ENCODE data around the gene NOTO.

GRCh38 chr2:73252238-73253027, 50.1 kb downstream of the NOTO start:
- TF ChIP-seq CTCF (IDR thresholded peaks at IDR 0.05) (no peak), ZFX (IDR thresholded peaks at IDR 0.05; ENCODE audit: borderline replicate concordance) (no peak)
